Stimulated activated CD8-positive, alpha-beta memory T cell treated with anti-CD3 and anti-CD28 coated beads, Interleukin-4, amount 100 ng/mL, for 4 hours (primary cell): ENCODE data around the gene CNOT3.
"Not testable (repeated sequence)": the region's sequence is repeated elsewhere in the genome, so short reads cannot be mapped to it uniquely, and the experiment has no call there.

Experiments
- DNase-seq, 2 donors: peaks; one replicate each; pipeline ENCODE4 v3.0.0-alpha.2; 2020; ENCODE audit warnings: low read depth in 2 of 2, low spot score in 1 of 2

The CNOT3 gene

DNA sequence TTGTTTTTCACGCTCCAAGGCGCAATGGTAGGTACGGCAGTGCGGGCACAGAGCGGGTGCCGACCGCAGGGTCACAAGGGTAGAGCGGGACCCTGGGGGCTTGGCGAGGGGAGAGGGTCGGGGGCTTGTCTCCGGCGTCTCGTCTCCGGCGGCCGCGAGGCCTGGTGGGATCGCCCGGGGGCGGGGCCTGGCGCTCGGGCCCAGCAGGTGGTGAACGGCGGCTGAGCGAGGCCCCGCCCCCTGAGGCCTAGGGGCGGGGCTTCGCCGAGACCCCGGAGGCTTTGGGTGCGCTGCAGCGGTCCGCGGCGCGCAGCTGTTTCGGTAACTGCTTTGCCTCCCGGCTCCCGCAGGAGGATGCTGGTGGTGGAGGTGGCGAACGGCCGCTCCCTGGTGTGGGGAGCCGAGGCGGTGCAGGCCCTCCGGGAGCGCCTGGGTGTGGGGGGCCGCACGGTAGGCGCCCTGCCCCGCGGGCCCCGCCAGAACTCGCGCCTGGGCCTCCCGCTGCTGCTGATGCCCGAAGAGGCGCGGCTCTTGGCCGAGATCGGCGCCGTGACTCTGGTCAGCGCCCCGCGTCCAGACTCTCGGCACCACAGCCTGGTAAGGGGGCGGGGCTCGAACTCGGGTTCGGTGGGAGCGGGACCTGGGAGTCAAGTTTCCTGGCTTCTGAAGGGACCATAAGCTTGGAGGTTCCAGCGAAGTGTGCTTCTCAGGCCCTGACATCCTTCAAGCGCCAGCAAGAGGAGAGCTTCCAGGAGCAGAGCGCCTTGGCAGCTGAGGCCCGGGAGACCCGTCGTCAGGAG is 53.6 kb downstream of the CNOT3 start, which contains the start of gene TSEN34:
TSS of gene TSEN34 (plus strand) at position 298 of the 800 bp plus-strand sequence. CDS start at position 355, 57 bp downstream.
- DNase-seq: peak in 1 of 2 donors; percentile 78

DNA sequence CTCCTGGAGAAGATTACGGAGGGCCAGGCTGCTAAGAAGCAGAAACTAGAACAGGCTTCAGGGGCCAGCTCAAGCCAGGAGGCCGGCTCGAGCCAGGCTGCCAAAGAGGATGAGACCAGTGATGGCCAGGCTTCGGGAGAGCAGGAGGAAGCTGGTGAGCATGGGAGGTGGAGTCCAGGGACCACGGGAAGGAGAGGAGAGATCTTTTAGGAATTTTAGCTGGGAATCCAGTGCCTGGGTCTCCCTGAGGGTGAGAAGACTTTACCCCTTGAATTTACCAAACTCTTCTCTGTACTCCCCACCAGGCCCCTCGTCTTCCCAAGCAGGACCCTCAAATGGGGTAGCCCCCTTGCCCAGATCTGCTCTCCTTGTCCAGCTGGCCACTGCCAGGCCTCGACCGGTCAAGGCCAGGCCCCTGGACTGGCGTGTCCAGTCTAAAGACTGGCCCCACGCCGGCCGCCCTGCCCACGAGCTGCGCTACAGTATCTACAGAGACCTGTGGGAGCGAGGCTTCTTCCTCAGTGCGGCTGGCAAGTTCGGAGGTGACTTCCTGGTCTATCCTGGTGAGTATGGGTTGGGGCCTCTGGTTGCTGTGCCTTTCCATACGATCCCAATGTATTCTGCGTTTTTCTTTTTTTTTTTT is 54.4 kb downstream of the CNOT3 start:
- no peak for DNase-seq

DNA sequence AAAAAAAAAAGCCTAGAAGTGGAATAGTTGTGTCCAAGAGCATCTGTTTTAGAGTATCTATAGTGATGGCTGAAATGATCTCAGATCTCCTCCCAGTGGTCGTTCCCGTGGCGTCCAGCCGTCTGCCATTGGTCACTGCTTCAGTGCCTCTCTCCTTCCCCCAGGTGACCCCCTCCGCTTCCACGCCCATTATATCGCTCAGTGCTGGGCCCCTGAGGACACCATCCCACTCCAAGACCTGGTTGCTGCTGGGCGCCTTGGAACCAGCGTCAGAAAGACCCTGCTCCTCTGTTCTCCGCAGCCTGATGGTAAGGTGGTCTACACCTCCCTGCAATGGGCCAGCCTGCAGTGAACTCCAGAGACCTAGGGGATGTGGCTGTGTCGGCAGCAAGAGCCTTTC is 55.4 kb downstream of the CNOT3 start:
- no peak for DNase-seq

DNA sequence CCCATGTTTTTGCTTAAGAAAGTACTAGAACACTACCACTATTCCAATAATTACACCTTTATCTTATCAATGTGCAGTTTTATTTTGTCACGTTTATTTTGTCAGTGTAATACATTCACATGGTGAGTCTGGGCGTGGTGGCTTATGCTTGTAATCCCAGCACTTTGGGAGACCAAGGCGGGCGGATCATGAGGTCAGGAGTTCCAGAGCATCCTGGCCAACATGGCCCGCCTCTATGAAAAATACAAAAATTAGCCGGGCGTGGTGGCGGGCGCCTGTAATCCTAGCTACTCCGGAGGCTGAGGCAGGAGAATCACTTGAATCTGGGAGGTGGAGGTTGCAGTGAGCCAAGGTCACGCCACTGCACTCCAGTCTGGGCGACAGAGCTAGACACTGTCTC is 56.9 kb downstream of the CNOT3 start:
- not testable (repeated sequence) for DNase-seq

DNA sequence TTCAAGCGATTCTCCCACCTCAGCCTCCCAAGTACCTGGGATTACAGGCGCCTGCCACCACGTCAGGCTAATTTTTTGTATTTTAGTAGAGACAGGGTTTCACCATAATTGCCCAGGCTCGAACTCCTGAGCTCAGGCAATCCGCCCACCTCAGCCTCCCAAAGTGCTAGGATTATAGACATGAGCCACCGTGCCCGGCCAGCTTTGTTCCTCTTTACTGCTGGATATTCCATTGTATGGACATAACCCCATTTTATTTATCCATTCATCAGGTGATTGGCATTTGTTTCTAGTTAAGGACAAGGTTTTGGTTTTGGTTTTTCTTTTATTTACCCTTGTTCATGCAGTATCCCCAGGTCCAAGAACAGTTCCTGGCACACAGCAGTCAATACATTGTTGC is 59.0 kb downstream of the CNOT3 start:
- DNase-seq: no peak

DNA sequence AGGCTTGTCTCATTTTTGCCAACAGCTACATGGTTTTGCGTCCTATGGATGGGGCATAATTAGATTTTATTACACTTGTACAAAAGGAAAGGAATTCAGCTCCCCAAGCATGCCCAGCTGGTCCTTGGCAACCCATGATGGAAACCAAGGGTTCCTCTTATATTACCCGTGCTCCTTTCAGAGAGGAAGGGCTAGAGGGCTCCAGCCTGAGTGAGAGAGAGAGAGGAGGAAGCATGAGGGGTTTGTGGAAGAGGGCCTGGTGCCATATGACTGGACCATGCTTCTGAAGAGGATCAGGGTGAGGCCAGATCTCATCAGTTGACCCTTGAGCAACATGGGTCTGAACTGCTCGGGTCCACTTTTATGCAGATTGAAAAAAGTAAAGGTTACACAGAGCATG is 59.6 kb downstream of the CNOT3 start:
- no peak for DNase-seq

DNA sequence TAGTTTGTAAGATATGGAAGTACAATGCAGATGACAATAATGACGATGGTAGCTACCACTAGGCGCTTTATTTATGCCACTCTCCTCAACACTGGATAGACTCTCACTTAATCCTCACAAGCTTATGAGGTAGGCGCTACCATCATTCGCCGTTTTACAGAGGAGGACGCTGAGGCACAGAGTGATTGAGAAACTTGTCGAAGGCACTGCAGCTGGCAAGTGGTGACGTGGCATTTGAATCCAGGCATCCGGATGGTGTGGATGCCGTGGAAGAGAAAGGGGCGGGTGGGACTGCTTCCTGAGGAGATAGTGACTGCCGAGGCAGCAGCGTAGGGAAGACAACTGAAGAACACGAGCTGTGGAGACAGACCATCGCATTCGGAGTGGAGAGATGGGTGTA is 61.8 kb downstream of the CNOT3 start:
- DNase-seq: no peak

DNA sequence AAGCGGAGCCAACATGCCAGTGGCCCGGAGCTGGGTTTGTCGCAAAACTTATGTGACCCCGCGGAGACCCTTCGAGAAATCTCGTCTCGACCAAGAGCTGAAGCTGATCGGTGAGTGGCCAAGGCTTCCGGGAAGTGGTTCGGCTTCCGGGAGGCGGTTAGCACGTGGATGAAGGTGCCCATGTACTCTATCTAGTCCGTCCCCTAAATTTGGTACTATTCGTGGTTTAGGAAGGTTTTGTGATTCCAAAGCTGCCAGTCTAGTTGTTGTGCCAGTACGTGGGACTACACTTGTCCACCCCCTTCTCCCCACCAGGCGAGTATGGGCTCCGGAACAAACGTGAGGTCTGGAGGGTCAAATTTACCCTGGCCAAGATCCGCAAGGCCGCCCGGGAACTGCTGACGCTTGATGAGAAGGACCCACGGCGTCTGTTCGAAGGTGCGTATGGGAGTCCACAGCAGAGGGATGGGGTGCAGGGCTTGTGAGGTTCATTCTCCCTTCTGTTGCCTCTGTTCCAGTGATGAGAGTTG is 63.7 kb downstream of the CNOT3 start:
- no peak for DNase-seq

DNA sequence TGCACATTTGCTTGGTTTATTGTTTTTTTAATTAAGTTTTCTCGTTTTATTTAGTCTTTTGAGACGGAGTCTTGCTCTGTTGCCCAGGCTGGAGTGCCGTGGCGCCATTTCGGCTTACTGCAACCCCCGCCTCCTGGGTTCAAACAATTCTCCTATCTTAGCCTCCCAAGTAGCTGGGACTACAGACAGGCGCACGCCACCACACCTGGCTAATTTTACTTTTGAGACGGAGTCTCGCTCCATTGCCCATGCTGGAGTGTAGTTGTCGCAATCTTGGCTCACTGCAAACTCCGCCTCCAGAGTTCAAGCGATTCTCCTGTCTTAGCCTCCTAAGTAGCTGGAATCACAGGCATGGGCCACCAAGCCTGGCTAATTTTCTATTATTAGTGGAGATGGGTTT is 64.4 kb downstream of the CNOT3 start:
- no peak for DNase-seq

DNA sequence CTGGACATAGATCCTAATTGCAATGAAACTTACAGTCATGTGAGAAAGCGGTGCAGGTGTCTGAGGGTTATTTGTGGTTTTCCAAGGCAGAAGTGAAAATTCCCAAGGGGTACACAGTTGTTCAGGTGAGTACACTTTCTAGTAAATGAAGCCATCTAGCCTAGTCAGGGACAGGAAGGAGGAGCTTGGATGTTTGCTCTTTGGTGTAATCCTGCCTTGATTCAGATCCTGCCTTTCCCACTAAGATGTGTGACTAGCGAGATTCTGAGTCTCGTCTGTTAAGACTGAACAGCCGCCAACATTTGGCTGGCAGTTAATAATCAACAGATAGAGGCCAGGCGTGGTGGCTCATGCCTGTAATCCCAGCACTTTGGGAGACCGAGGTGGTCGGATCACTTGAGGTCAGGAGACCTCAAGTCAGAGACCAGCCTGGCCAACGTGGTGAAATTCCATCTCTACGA is 65.6 kb downstream of the CNOT3 start:
- no peak for DNase-seq

DNA sequence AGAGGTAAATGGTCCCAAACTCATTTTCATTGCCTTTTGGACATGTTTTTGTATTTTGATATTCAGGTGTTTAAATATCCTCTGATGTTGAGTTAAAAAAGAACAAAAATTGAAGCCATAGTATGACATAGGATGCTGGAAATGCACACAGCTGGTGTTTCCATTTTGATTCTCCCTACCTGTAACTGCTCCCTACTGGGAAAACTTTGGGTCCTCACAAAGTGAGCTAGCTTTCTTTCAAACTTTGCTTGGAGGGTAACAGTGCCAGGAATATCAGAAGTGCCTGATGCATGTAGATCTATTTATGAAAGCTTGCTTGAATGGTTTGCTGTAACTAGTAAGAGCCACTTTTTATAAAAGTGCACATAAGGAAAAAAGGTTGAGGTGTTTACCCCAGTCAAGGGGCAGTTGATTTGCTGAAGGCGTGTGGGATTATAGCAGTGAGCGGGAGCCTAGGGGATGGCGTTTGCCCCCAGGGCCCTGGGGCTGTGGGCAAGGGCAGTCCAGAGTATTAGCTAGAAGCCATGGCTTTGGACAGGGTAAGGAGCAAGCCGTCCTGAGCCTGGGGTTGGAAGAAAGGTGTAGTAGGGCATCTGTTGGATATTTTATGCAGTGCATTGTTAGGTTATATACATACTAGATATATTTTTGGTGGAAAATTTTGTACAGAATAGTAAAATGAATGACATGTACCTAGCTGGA is 67.4 kb downstream of the CNOT3 start:
- no peak for DNase-seq
